Calu3 (cell line): ENCODE measurements around the gene LIMS2. TPM values are rescaled to one million over a fixed set of nuclear protein-coding genes. Genes with fewer than 3 reads are reported as not detected.

Experiments used
- BruUV-seq: library from RNA; stranded (reverse); fragments of 400-500 nt; replicated peaks from 2 replicates; lab custom pipeline; 2021; lab: Mats Ljungman, UMichigan
- CTCF ChIA-PET: fragments of 300-600 bp; sonication (Branson Sonifier 250); formaldehyde crosslinking; loops from one replicate; lab custom pipeline; 2022; ENCODE audit warnings: antibody characterized with exemption; lab: Charles Lee
- DNase-seq: peaks from one replicate; pipeline ENCODE4 v3.0.0; 2022
- H3K27ac Mint-ChIP-seq: one replicate; pipeline ENCODE4 v1.8.0; 2022; ENCODE audit warnings: mixed read lengths; ENCODE audit not compliant: unreplicated experiment
- H3K27me3 Mint-ChIP-seq: one replicate; pipeline ENCODE4 v1.8.0; 2022; ENCODE audit warnings: mixed read lengths; ENCODE audit not compliant: unreplicated experiment
- H3K36me3 Mint-ChIP-seq: one replicate; pipeline ENCODE4 v1.8.0; 2022; ENCODE audit warnings: mild to moderate bottlenecking, moderate library complexity, mixed read lengths; ENCODE audit not compliant: insufficient read depth, unreplicated experiment
- H3K4me1 Mint-ChIP-seq: one replicate; pipeline ENCODE4 v1.8.0; 2022; ENCODE audit warnings: mild to moderate bottlenecking, low read depth, mixed read lengths; ENCODE audit not compliant: unreplicated experiment
- H3K4me3 Mint-ChIP-seq: one replicate; pipeline ENCODE4 v1.8.0; 2022; ENCODE audit warnings: mild to moderate bottlenecking, low read depth, moderate library complexity, mixed read lengths; ENCODE audit not compliant: unreplicated experiment
- H3K9me3 Mint-ChIP-seq: one replicate; pipeline ENCODE4 v1.8.0; 2022; ENCODE audit warnings: low read depth, mixed read lengths; ENCODE audit not compliant: unreplicated experiment
- intact Hi-C: fragments of 100-400 bp; cut with micrococcal nuclease; formaldehyde crosslinking; loops from one replicate; pipeline ENCODE4 v1.10.0; 2022; ENCODE audit not compliant: unreplicated experiment
- total RNA-seq: library from RNA; stranded (reverse); gene quantifications from 2 replicates; pipeline ENCODE4 v1.2.3, GENCODE V29; 2022
- TF ChIP-seq, protein P1 (sequence below): fragments of 200-600 bp; IDR thresholded peaks from one replicate; pipeline ENCODE4 v1.8.0; 2022; ENCODE audit warnings: antibody characterized with exemption; ENCODE audit not compliant: unreplicated experiment

LIMS2 gene
- total RNA-seq, 1 experiment from 2014 or later = 0.31 TPM

DNA sequence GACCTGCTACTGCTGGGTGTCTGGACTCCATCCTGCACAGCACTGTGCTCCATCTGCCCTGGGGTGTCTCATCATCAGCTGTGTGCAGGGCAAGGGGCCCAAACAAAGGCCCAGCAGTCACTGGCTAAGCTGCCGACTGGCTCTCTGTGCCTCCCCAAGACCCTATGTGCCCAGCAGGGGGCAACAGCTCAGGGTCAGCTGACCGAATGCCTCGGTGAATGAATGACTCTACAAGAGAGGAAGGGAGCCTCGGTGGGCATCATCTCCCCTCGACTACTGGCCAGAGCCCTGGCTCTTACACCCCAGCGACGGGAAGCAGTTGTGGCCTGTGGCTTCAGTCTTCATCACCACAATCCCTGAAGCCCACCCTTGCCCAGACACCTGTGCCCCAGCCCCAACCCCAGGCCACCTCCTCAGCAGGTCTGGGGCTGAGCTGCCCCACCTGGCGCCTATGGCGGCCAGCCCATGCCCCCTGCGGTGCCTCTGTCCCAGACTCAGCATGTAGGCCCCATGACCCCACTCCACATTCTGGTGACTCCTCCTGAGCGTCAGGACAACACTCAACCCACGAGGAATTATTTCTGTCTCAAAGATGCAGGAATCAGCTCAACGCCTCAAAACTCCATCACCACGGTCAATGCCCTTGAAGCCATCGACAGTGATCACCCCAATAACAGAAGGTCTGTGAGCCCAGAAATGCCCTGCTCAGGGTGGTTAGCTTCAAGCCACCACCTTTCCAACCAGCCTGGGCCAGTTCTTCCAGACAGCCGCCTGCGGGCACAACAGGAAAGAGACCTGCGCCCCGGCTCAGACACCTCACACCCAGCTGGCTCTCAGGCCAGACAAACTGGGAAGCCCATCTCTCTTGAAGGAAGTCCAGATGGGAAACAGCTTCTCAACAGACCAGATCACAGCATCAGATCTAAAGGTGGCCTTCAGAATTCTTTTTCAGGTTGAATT is 31.0 kb downstream of the LIMS2 start:
- no peaks in the 10 kb centered on the region for H3K27me3 Mint-ChIP-seq
- no peak overlapping the region for H3K4me3 Mint-ChIP-seq
- H3K27ac Mint-ChIP-seq = no peak overlapping the region
- TF ChIP-seq, protein P1, sequence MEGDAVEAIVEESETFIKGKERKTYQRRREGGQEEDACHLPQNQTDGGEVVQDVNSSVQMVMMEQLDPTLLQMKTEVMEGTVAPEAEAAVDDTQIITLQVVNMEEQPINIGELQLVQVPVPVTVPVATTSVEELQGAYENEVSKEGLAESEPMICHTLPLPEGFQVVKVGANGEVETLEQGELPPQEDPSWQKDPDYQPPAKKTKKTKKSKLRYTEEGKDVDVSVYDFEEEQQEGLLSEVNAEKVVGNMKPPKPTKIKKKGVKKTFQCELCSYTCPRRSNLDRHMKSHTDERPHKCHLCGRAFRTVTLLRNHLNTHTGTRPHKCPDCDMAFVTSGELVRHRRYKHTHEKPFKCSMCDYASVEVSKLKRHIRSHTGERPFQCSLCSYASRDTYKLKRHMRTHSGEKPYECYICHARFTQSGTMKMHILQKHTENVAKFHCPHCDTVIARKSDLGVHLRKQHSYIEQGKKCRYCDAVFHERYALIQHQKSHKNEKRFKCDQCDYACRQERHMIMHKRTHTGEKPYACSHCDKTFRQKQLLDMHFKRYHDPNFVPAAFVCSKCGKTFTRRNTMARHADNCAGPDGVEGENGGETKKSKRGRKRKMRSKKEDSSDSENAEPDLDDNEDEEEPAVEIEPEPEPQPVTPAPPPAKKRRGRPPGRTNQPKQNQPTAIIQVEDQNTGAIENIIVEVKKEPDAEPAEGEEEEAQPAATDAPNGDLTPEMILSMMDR = no peak
- no peaks in the 10 kb centered on the region for H3K4me1 Mint-ChIP-seq
- DNase-seq = no peak
- CTCF ChIA-PET = no interaction called here
- H3K9me3 Mint-ChIP-seq = no peaks in the 10 kb centered on the region
- intact Hi-C loops = loop anchor here (5.0 kb wide), 1 partner anchor 447 kb away; no protein-coding TSS in a partner anchor
- H3K36me3 Mint-ChIP-seq = no peaks in the 10 kb centered on the region
- no TSS peak for BruUV-seq

DNA sequence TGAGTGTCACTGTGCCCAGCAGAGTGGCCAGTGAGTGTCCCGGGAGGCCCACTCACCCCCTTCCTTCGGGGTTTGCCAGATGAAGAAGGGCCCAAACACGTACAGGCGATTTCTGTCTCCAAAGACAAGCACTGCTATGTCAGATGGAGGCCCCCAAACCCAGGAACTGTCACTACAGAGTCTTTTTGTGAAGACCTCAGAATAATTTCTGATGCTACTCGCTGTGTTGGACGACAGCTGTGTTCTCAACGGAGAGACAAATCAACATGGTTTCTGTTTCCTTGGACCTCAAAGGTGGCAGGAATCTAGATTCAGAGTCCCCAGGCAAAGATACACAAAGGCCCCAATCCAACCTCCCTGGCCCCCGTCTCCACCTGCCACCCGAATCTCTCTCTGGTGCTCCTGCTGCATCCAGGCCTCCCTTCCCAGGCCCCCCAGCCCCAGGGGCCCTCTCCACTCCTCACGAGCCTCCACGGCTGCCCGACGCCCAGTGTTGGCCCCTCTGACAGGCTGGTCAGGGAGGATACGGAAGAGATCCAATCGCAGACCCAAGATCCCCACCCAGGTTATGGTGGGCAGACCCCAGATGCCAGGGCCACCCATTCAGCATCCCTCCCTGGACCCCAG is 31.8 kb downstream of the LIMS2 start:
- Mint-ChIP-seq H3K9me3 (no peaks in the 10 kb centered on the region), H3K4me1 (no peaks in the 10 kb centered on the region), H3K36me3 (no peaks in the 10 kb centered on the region), H3K27ac (no peak overlapping the region), H3K27me3 (no peaks in the 10 kb centered on the region), H3K4me3 (no peak overlapping the region)
- no peak for DNase-seq
- TF ChIP-seq, protein P1 = no peak
- intact Hi-C loops = no loop called here
- no TSS peak for BruUV-seq
- CTCF ChIA-PET = no interaction called here

DNA sequence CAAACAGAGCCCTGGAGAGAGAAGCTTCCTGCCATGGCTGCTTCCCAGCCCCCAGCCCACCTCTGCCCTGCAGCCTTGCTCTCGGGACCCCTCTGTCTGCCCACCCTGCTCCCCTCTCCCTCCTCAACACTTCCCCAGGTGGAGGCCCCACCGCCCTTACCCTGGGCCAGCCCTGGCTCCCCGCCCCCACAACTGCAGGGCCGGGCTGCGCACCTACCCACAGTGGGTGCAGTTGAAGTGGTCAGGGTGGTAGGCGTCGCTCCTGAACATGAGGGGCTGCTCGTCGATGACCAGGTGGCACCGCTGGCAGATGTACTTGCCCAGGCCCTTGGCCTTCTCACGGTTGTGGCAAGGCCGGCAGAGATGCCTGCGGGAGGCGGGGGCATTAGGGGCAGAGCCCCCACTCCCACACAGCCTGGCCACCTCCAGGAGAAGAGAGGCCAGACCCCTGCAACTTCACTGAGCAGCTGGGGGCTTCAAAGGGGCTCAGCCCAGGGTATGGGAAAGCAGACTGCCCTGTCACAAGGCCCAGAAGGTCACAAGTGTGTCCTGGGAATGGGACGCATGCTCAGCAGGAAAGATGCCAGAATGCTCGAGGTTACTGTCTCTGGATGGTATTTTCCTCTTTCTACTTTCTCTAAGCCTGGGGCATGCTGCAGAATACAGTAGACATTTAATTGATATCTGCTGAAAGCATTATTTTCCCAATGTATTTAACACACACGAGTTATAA is 32.5 kb downstream of the LIMS2 start:
- no peak for DNase-seq
- intact Hi-C loops = no loop called here
- Mint-ChIP-seq H3K4me3 (no peak overlapping the region), H3K27me3 (no peaks in the 10 kb centered on the region), H3K27ac (no peak overlapping the region), H3K9me3 (no peaks in the 10 kb centered on the region), H3K36me3 (no peaks in the 10 kb centered on the region), H3K4me1 (no peaks in the 10 kb centered on the region)
- TF ChIP-seq, protein P1 = no peak
- CTCF ChIA-PET = interaction anchor here (0.6 kb wide), 1 partner anchor 13 kb away, joined by 3 read pairs; no protein-coding TSS in a partner anchor
- BruUV-seq = no TSS peak

GRCh38 chr2:127641846-127642507 is 33.4 kb downstream of the LIMS2 start:
- TF ChIP-seq, protein P1 = no peak
- no peak for DNase-seq
- Mint-ChIP-seq H3K4me1 (no peaks in the 10 kb centered on the region), H3K36me3 (no peaks in the 10 kb centered on the region), H3K9me3 (no peaks in the 10 kb centered on the region), H3K27me3 (no peaks in the 10 kb centered on the region), H3K4me3 (no peak overlapping the region), H3K27ac (no peak overlapping the region)
- no TSS peak for BruUV-seq
- CTCF ChIA-PET = interaction anchor here (0.9 kb wide), 1 partner anchor 452 kb away, joined by 3 read pairs; no protein-coding TSS in a partner anchor
- intact Hi-C loops = no loop called here
